AG10803 (cell line): ENCODE measurements around the gene C1orf167.

Experiments
- DNase-seq: peaks from one replicate; pipeline ENCODE4 v3.0.0; 2010; ENCODE audit warnings: low read depth
- H3K4me3 ChIP-seq: 2 replicates; pipeline ENCODE4 v1.5.1; 2011; ENCODE audit warnings: mild to moderate bottlenecking, low read length, control low read depth
- CTCF ChIP-seq: conservative IDR thresholded peaks from 2 replicates; pipeline ENCODE4 v1.5.1; 2011; ENCODE audit warnings: mild to moderate bottlenecking, low read length, control low read depth, inconsistent platforms

The C1orf167 gene

DNA sequence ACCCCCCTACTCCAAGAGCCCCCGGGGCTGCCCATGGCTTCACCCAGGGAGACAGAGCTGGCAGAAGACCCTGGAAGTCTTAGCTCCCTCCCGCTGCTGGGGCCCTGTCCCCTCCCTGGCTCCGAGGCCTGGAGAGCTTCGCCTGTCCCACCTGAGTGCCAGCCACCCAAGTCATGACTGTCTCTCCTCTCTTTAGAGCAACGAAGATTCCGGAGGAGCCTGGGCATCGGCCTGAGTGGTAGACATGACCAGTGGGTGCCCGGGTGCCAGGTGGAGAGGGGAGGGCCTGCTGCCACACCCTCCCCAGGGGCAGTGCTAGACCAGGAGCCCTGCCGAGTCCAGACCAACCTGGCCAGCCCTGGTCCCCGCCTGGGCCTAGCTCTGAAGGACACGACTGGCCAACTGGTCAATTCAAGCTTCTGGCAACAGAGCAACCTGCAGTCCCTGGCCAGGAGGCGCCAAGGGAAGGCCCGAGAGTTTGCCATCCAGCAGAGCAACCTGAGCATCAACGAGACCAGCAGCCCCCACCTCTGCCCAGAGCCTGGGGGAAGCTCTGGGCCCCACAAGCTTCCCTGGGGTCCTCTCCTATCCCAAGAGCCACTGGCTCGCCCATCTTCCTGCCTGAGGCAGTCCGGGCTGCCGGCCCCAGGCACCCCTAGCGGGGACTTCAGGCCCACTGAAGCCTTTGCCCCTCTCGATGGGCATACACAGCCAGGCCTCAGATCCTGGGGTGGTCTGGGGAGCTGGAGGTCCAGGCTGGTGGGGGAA lies 3.9 kb downstream of the C1orf167 start:
- H3K4me3 ChIP-seq, result no peak overlapping the region
- TF ChIP-seq CTCF, result no peak
- no peak for DNase-seq

GRCh38 chr1:11766429-11766776 lies 4.4 kb downstream of the C1orf167 start:
- no peak for TF ChIP-seq CTCF
- no peak for DNase-seq
- H3K4me3 ChIP-seq, result no peak overlapping the region

- peak; percentile 52 for DNase-seq
- TF ChIP-seq CTCF, result no peak
- no peak overlapping the region for H3K4me3 ChIP-seq
Measured at GRCh38 chr1:11767922-11768704, 6.1 kb downstream of the C1orf167 start.

DNA sequence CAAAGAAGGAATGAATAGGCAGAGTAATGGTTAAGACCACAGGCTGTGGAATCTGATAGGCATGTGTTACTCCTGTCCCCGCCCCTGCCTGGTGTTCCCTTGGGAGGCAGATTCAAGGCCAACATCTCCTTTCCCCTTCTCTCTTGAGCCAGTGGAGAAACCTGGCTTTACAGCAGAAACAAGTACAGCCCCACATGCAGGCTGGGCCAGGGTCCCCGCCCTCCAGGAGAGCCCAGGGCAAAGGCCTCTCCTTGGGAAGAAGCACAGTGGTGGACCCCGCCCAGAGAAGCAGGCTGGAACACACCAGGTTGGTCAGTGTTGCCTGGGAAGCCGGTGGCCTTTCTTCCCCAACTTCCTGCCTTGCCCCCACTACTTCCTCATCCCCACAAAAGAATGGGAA lies 6.8 kb downstream of the C1orf167 start:
- peak; percentile 52 for DNase-seq
- TF ChIP-seq CTCF, result no peak
- no peak overlapping the region for H3K4me3 ChIP-seq

DNA sequence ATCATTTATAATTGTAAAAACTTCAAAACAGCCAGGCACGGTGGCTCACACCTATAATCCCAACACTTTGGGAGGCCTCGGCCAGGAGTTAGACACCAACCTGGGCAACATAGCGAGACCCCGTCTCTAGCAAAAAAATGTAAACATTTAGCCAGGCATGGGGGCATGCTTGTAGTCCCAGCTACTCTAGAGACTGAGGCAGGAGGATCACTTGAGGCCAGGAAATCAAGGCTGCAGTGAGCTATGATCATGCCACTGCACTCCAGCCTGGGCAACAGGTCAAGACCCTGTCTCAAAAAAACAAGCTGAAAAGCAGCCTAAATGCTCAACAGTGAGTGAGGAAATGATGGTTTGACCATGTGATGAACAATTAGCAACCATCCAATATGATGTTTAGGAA lies 7.3 kb downstream of the C1orf167 start:
- no peak for DNase-seq
- no peak overlapping the region for H3K4me3 ChIP-seq
- no peak for TF ChIP-seq CTCF

GRCh38 chr1:11770011-11770410 lies 8.0 kb downstream of the C1orf167 start:
- TF ChIP-seq CTCF, result no peak
- peak; percentile 58 for DNase-seq
- H3K4me3 ChIP-seq, result no peak overlapping the region
